Activated naive CD4-positive, alpha-beta T cell treated with anti-CD3 and anti-CD28 coated beads, Interleukin-2, amount 10 ng/mL, durations not matched to agents 7 days and 5 days (primary cell): Measurements from ENCODE around the gene COL13A1.

Experiments used
- CTCF ChIA-PET: fragments of 350-600 bp; sonication (Branson Sonifier 250); formaldehyde crosslinking; loops from one replicate; lab custom pipeline; 2021; ENCODE audit warnings: antibody characterized with exemption; lab: Charles Lee
- DNase-seq: peaks from one replicate; pipeline ENCODE4 v3.0.0-alpha.2; 2020
- H3K27ac Mint-ChIP-seq: one replicate; pipeline ENCODE4 v1.8.0; 2021; ENCODE audit warnings: mild to moderate bottlenecking, moderate library complexity, mixed read lengths
- H3K27me3 Mint-ChIP-seq: one replicate; pipeline ENCODE4 v1.8.0; 2021; ENCODE audit warnings: mild to moderate bottlenecking, mixed read lengths
- H3K36me3 Mint-ChIP-seq: one replicate; pipeline ENCODE4 v1.8.0; 2021; ENCODE audit warnings: mixed read lengths
- H3K4me1 Mint-ChIP-seq: one replicate; pipeline ENCODE4 v1.8.0; 2021; ENCODE audit warnings: mixed read lengths
- H3K4me3 Mint-ChIP-seq: one replicate; pipeline ENCODE4 v1.8.0; 2021; ENCODE audit warnings: mild to moderate bottlenecking, moderate library complexity, mixed read lengths
- H3K9me3 Mint-ChIP-seq: one replicate; pipeline ENCODE4 v1.8.0; 2021; ENCODE audit warnings: mixed read lengths

Gene COL13A1

GRCh38 chr10:69979174-69979573 lies 177.5 kb downstream of the COL13A1 start:
- H3K4me1 Mint-ChIP-seq, result peaks cover 9% of the 10 kb centered on the region
- CTCF ChIA-PET, result no interaction called here
- H3K36me3 Mint-ChIP-seq, result no peaks in the 10 kb centered on the region
- DNase-seq, result no peak
- H3K9me3 Mint-ChIP-seq, result peaks cover 13% of the 10 kb centered on the region
- H3K27me3 Mint-ChIP-seq, result peaks cover 45% of the 10 kb centered on the region
- H3K4me3 Mint-ChIP-seq, result no peak overlapping the region
- H3K27ac Mint-ChIP-seq, result no peak overlapping the region

GRCh38 chr10:69980672-69981071 lies 179.0 kb downstream of the COL13A1 start:
- no peaks in the 10 kb centered on the region for H3K36me3 Mint-ChIP-seq
- no peak overlapping the region for H3K4me3 Mint-ChIP-seq
- DNase-seq, result no peak
- CTCF ChIA-PET, result interaction anchor here (0.7 kb wide), 1 partner anchor 22 kb away, joined by 3 read pairs; no protein-coding TSS in a partner anchor
- H3K27ac Mint-ChIP-seq, result no peak overlapping the region
- H3K4me1 Mint-ChIP-seq, result peaks cover 9% of the 10 kb centered on the region
- peaks cover 39% of the 10 kb centered on the region for H3K27me3 Mint-ChIP-seq
- H3K9me3 Mint-ChIP-seq, result peaks cover 13% of the 10 kb centered on the region

GRCh38 chr10:69988094-69988493 lies 186.4 kb downstream of the COL13A1 start:
- CTCF ChIA-PET, result no interaction called here
- H3K4me1 Mint-ChIP-seq, result no peaks in the 10 kb centered on the region
- H3K36me3 Mint-ChIP-seq, result no peaks in the 10 kb centered on the region
- no peaks in the 10 kb centered on the region for H3K9me3 Mint-ChIP-seq
- H3K4me3 Mint-ChIP-seq, result no peak overlapping the region
- H3K27ac Mint-ChIP-seq, result no peak overlapping the region
- peaks cover 22% of the 10 kb centered on the region for H3K27me3 Mint-ChIP-seq
- DNase-seq, result no peak

- Mint-ChIP-seq H3K4me3 (no peak overlapping the region), H3K36me3 (no peaks in the 10 kb centered on the region), H3K27me3 (peaks cover 20% of the 10 kb centered on the region), H3K27ac (no peak overlapping the region), H3K4me1 (no peaks in the 10 kb centered on the region), H3K9me3 (no peaks in the 10 kb centered on the region)
- CTCF ChIA-PET, result no interaction called here
- no peak for DNase-seq
Observed at GRCh38 chr10:69991151-69991550, 189.4 kb downstream of the COL13A1 start.

GRCh38 chr10:69994262-69994661 lies 192.6 kb downstream of the COL13A1 start:
- CTCF ChIA-PET, result no interaction called here
- peaks cover 16% of the 10 kb centered on the region for H3K27me3 Mint-ChIP-seq

GRCh38 chr10:69996611-69997010 lies 194.9 kb downstream of the COL13A1 start:
- no peaks in the 10 kb centered on the region for H3K36me3 Mint-ChIP-seq
- no peak for DNase-seq
- H3K4me1 Mint-ChIP-seq, result no peaks in the 10 kb centered on the region
- peaks cover 12% of the 10 kb centered on the region for H3K27me3 Mint-ChIP-seq
- no peak overlapping the region for H3K4me3 Mint-ChIP-seq
- CTCF ChIA-PET, result no interaction called here
- no peaks in the 10 kb centered on the region for H3K9me3 Mint-ChIP-seq
- no peak overlapping the region for H3K27ac Mint-ChIP-seq

More at GRCh38 chr10:69994262-69994661, 192.6 kb downstream of the COL13A1 start:
- no peaks in the 10 kb centered on the region for H3K9me3 Mint-ChIP-seq
- no peaks in the 10 kb centered on the region for H3K36me3 Mint-ChIP-seq
- no peaks in the 10 kb centered on the region for H3K4me1 Mint-ChIP-seq
- H3K27ac Mint-ChIP-seq, result no peak overlapping the region
- no peak overlapping the region for H3K4me3 Mint-ChIP-seq
- DNase-seq, result no peak

GRCh38 chr10:70000262-70000661 lies 198.6 kb downstream of the COL13A1 start:
- H3K4me3 Mint-ChIP-seq, result no peak overlapping the region
- CTCF ChIA-PET, result no interaction called here
- H3K36me3 Mint-ChIP-seq, result no peaks in the 10 kb centered on the region
- H3K9me3 Mint-ChIP-seq, result no peaks in the 10 kb centered on the region
- H3K27ac Mint-ChIP-seq, result no peak overlapping the region
- peaks cover 16% of the 10 kb centered on the region for H3K27me3 Mint-ChIP-seq
- DNase-seq, result no peak
- no peaks in the 10 kb centered on the region for H3K4me1 Mint-ChIP-seq

- CTCF ChIA-PET, result interaction anchor here (0.7 kb wide), 1 partner anchor 363 kb away, joined by 3 read pairs; no protein-coding TSS in a partner anchor
- DNase-seq, result no peak
- no peak overlapping the region for H3K27ac Mint-ChIP-seq
- no peaks in the 10 kb centered on the region for H3K9me3 Mint-ChIP-seq
- H3K27me3 Mint-ChIP-seq, result peaks cover 28% of the 10 kb centered on the region
- H3K4me3 Mint-ChIP-seq, result no peak overlapping the region
- no peaks in the 10 kb centered on the region for H3K36me3 Mint-ChIP-seq
- no peaks in the 10 kb centered on the region for H3K4me1 Mint-ChIP-seq
Observed at GRCh38 chr10:70007116-70007820, 205.6 kb downstream of the COL13A1 start.
